ENCODE measurements around the gene FITM1.
A peak's percentile ranks its signal among the peaks of the same experiment; 100 is the strongest.

Gene FITM1

DNA sequence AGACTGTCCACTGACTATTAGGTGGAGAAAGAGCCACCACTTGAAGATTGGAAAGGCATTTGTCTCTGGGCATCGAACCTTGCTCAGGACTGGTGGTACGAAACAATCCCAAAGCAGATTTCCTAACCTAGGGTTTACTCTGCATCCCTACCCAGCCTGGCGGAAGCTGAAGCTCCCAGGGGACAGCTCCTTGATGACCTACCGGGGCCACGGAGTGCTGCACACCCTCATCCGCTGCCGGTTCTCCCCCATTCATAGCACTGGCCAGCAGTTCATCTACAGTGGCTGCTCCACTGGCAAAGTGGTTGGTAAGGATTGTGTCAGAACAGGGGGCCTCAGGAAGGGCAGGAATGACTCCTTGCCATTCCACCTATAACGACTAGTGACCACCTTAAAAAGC is 9.2 kb upstream of the FITM1 start:
- DNase-seq: no peak

- DNase-seq: no peak
Observed at GRCh38 chr14:24122416-24122815, 8.0 kb upstream of the FITM1 start.

DNA sequence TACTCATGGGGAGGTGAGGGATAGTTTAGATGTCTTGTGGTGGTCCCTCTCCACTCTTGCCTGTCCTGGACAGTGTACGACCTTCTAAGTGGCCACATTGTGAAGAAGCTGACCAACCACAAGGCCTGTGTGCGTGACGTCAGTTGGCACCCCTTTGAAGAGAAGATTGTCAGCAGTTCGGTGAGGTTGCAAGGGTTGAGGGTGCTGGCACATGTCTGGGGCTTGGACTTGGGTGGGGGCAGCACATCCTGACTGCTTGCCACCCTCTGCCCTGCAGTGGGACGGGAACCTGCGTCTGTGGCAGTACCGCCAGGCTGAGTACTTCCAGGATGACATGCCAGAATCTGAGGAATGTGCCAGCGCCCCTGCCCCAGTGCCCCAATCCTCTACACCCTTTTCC is 7.6 kb upstream of the FITM1 start:
- DNase-seq: no peak

DNA sequence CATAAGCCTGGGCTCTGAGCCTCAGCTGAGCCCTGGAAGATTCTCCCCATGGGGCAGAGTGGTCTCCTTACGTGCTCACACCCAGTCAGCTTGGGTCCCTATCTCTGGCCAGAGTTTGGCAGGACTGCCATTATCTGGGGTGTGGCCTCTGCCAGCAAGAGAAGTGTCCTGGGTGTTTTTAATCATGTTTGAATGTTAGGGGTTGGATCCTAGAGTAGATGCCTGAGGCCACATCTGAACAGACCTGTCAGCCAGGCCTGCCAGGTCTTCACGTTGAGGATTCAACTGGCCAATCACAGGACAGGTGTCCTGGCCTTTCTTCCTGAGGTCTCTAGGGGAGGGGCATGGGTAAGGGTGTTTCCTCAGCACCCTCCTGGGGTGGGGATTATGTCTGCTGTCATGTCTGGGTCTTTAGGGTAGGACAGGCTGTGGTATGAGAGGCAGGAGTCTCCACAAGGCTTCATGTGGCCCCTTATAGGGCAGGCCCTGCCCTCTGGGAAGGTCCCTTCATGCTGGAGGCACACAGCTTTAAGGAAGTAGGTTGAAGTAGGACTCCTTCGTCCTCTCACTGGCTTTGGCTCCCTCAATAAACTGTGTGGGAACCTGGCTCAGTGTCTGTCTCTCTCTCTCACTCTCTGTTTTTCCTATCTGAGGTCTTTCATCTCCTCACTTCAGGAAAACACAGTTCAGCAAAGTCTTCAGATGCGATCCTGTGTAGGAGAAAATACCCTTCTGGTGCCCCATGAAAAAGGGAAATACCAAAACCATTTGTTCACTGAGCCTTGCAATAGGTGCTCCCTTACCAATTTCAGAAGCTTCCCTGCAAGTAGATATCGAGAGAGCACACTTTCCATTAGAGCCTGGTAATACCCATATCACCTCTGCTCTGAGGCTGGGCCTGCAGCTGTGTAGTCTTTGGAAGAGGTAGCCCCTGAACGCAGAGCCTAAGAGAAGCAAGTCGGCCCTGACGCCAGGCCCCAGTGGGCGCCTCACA is 6.7 kb upstream of the FITM1 start:
- DNase-seq: no peak

GRCh38 chr14:24126939-24127338 is 3.5 kb upstream of the FITM1 start:
- no peak for DNase-seq

DNA sequence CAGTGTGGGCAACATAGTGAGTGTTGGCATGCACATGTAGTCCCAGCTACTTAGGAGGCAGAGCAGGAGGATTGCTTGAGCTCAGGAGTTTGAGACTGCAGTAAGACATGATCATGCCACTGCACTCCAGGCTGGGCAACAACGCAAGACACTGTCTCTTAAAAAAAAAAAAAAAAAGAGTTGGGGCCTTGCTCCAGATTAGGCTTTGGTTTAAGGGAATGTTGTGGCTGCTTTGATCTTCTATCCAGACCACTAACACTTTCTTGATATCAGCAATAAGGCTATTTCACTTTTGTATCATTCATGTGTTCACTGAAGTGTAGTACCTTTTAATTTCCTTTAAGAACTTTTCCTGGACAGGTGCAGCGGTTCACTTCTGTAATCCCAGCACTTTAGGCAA is 2.8 kb upstream of the FITM1 start:
- no peak for DNase-seq

DNA sequence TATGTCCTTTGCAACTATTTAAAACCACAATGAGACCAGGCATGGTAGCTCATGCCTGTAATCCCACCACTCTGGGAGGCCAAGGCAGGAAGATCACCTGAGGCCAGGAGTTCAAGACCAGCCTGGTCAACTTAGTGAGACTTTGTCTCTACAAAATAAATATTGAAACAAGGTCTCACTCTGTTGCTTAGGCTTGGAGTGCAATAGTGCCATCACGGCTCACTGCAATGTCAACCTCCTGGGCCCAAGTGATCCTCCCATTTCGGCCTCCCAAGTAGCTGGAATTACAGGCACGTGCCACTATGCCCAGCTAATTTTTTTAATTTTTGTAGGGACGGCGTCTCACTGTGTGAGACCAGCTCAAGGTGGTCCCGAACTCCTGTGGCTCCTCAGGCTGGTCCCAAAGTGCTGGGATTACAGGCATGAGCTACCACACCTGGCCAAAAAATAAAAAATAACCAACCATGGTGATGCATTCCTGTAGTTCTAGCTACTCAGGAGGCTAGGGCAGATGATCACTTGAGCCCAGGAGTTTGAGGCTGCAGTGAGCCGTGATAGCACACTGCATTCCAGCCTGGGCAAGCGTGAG is 955 bp upstream of the FITM1 start:
- DNase-seq: no peak

GRCh38 chr14:24130717-24131548 is 474 bp downstream of the FITM1 start:
- no peak for DNase-seq

- no peak for DNase-seq
Observed at GRCh38 chr14:24131549-24131966, 1.1 kb downstream of the FITM1 start.

DNA sequence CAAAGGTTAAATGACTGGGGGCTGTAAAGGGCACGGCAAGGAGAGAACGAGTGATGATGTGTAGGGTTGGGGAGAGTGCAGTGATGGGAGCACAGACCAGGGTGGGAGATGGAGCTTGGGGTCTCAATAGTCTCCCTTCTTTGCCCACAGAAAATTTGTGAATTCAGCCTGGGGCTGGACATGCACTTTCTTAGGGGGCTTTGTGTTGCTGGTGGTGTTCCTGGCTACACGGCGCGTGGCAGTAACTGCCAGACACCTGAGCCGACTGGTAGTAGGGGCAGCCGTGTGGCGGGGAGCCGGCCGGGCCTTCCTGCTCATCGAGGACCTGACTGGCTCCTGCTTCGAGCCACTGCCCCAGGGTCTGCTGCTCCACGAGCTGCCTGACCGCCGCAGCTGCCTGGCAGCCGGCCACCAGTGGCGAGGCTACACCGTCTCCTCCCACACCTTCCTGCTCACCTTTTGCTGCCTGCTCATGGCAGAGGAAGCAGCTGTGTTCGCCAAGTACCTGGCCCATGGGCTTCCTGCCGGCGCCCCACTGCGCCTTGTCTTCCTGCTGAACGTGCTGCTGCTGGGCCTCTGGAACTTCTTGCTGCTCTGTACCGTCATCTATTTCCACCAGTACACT is 1.7 kb downstream of the FITM1 start:
- DNase-seq: no peak

GRCh38 chr14:24132976-24133375 is 2.5 kb downstream of the FITM1 start:
- no peak for DNase-seq

DNA sequence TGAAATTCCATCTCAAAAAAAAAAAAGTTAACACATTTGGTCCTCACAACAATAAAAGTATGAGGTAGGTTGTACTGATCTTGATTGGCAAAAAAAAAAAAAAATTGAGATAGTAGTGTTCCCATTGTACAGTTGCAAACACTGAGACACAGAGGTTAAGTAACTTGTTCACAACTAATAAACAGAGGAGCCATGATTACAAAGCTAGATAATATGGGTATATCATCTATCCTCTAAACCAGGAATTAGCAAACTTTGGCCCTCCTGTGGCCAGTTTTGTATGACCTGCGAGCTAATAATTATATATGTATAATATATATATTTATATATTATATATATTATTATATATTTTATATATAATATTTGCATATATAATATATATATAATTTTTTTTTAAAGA is 3.3 kb downstream of the FITM1 start:
- DNase-seq: no peak

DNA sequence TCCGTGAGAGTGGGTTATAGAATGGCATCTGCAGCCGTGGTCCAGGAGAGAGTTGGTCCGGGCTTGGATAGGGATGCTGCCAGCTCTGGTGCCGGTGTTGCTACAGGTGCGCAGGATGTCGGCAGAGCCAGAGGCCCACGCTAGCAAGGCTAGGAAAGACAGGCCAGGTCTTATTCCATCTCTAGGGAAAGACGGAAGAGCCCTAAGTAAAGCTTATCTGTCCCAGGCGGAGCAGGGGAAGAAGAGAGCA is 5.0 kb downstream of the FITM1 start:
- no peak for DNase-seq

GRCh38 chr14:24135834-24136683 is 5.6 kb downstream of the FITM1 start, which contains the start of gene PSME1:
TSS of gene PSME1 (plus strand) at chr14:24136194. CDS start at chr14:24136263, 69 bp downstream.
- peak; percentile 89 for DNase-seq

DNA sequence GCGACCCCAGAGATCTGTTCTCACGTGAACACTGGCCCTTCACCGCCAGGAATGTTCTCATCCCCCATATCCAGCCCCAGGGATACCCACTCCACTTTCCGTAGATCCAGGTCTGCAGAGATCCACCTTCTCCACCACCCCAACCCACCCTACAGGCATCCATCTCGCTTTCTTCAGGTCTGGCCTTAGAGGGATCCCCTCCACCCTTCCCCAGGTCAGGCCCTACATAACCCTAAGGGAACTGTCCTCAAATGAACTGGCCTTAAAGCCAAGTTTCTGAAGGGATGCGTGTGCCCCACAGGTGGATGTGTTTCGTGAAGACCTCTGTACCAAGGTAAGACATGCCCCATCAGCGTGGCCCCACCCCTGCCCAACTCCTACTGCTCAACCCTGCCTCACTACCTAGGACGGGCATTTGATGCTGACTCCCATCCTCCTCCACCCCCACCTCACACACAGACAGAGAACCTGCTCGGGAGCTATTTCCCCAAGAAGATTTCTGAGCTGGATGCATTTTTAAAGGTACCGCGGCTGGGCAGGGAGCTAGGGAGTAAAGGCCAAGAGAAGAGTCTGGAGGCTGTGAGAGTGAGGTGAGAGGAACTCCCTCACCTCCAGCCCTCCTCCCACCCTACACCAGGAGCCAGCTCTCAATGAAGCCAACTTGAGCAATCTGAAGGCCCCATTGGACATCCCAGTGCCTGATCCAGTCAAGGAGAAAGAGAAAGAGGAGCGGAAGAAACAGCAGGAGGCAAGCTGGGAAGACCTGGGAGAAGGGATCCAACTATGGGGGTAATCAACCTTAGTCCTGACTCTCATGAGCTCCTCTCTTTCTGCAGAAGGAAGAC is 6.4 kb downstream of the FITM1 start:
- DNase-seq: no peak

GRCh38 chr14:24137529-24138395 is 7.3 kb downstream of the FITM1 start:
- no peak for DNase-seq

GRCh38 chr14:24138396-24139271 is 8.2 kb downstream of the FITM1 start:
- DNase-seq: no peak

- no peak for DNase-seq
Observed at GRCh38 chr14:24139272-24139934, 8.9 kb downstream of the FITM1 start.

All from activated gamma-delta T cell (primary cell).